HL-60 (cell line): ENCODE measurements around the gene MARK2.

Experiments used
- TF ChIP-seq, protein P1 (sequence below): IDR thresholded peaks from one replicate; pipeline ENCODE4 v1.5.1; 2011; ENCODE audit warnings: low read length, control low read depth, inconsistent platforms; ENCODE audit not compliant: insufficient read depth
- TF ChIP-seq, protein P2 (sequence below): IDR thresholded peaks from 2 replicates; pipeline ENCODE4 v1.6.1; 2012; ENCODE audit warnings: low read depth; ENCODE audit not compliant: insufficient replicate concordance

DNA sequence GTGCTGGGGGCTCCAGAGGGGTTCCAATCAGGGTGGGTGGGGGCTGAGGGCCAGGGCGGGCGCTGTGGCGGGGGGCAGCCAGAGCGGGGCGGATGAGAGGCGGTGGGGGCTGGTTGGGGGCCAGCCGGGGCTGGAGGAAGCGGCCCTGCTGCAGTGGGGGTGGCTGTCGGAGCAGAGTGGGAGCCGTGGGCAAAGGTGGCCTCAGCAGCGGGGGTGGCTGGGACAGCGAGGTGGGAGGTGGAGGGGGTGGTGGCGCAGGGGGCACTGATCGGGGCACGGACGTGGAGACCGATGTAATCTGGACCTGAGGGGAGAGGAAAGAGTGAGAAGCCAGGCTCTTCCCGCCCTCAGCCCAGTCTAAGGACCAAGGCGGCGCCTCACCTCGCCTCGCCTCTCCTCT is 73.0 kb downstream of the MARK2 start:
- TF ChIP-seq, protein P1, sequence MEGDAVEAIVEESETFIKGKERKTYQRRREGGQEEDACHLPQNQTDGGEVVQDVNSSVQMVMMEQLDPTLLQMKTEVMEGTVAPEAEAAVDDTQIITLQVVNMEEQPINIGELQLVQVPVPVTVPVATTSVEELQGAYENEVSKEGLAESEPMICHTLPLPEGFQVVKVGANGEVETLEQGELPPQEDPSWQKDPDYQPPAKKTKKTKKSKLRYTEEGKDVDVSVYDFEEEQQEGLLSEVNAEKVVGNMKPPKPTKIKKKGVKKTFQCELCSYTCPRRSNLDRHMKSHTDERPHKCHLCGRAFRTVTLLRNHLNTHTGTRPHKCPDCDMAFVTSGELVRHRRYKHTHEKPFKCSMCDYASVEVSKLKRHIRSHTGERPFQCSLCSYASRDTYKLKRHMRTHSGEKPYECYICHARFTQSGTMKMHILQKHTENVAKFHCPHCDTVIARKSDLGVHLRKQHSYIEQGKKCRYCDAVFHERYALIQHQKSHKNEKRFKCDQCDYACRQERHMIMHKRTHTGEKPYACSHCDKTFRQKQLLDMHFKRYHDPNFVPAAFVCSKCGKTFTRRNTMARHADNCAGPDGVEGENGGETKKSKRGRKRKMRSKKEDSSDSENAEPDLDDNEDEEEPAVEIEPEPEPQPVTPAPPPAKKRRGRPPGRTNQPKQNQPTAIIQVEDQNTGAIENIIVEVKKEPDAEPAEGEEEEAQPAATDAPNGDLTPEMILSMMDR = no peak
- TF ChIP-seq, protein P2, sequence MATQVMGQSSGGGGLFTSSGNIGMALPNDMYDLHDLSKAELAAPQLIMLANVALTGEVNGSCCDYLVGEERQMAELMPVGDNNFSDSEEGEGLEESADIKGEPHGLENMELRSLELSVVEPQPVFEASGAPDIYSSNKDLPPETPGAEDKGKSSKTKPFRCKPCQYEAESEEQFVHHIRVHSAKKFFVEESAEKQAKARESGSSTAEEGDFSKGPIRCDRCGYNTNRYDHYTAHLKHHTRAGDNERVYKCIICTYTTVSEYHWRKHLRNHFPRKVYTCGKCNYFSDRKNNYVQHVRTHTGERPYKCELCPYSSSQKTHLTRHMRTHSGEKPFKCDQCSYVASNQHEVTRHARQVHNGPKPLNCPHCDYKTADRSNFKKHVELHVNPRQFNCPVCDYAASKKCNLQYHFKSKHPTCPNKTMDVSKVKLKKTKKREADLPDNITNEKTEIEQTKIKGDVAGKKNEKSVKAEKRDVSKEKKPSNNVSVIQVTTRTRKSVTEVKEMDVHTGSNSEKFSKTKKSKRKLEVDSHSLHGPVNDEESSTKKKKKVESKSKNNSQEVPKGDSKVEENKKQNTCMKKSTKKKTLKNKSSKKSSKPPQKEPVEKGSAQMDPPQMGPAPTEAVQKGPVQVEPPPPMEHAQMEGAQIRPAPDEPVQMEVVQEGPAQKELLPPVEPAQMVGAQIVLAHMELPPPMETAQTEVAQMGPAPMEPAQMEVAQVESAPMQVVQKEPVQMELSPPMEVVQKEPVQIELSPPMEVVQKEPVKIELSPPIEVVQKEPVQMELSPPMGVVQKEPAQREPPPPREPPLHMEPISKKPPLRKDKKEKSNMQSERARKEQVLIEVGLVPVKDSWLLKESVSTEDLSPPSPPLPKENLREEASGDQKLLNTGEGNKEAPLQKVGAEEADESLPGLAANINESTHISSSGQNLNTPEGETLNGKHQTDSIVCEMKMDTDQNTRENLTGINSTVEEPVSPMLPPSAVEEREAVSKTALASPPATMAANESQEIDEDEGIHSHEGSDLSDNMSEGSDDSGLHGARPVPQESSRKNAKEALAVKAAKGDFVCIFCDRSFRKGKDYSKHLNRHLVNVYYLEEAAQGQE = no peak
